OCI-LY3 (cell line): ENCODE data around the gene ABHD16A.
A peak's percentile ranks its signal among the peaks of the same experiment; 100 is the strongest.

Experiments used
- H2AFZ ChIP-seq: fragments of 200-600, 300-600 bp; shearing (Covaris generic); 2 replicates; pipeline ENCODE4 v1.6.0; 2014; ENCODE audit warnings: antibody characterized with exemption, low read depth, low read length
- H3K27ac ChIP-seq: fragments of 200-600, 300-600 bp; sonication (generic); 2 replicates; pipeline ENCODE4 v1.5.1; 2014; ENCODE audit warnings: mild to moderate bottlenecking, low read length, moderate library complexity, mixed read lengths
- H3K27me3 ChIP-seq: fragments of 200-600, 300-600 bp; sonication (generic); 2 replicates; pipeline ENCODE4 v1.6.1; 2014; ENCODE audit warnings: low read depth, low read length, mixed read lengths
- H3K36me3 ChIP-seq: fragments of 200-600, 300-600 bp; sonication (generic); replicated peaks from 2 replicates; pipeline ENCODE3; 2014; ENCODE audit warnings: low read depth, low read length, mixed read lengths
- H3K4me1 ChIP-seq: fragments of 300-600, 200-600 bp; sonication (generic); 2 replicates; pipeline ENCODE4 v1.6.1; 2014; ENCODE audit warnings: low read length, mixed read lengths
- H3K4me2 ChIP-seq: fragments of 200-600, 300-600 bp; sonication (generic); 2 replicates; pipeline ENCODE4 v1.6.1; 2014; ENCODE audit warnings: low read length, mixed read lengths
- H3K4me3 ChIP-seq: fragments of 300-600, 200-600 bp; sonication (generic); 2 replicates; pipeline ENCODE4 v1.5.1; 2014; ENCODE audit warnings: antibody characterized with exemption, mild to moderate bottlenecking, low read length, moderate library complexity
- H3K79me2 ChIP-seq: fragments of 300-600, 200-600 bp; shearing (Covaris generic); 2 replicates; pipeline ENCODE4 v1.6.1; 2014; ENCODE audit warnings: mild to moderate bottlenecking, low read length, mixed read lengths
- H3K9ac ChIP-seq: fragments of 300-600, 200-600 bp; shearing (Covaris generic); 2 replicates; pipeline ENCODE4 v1.6.0; 2014; ENCODE audit warnings: mild to moderate bottlenecking, low read length, moderate library complexity
- H3K9me3 ChIP-seq: fragments of 200-600, 300-600 bp; shearing (Covaris generic); 2 replicates; pipeline ENCODE4 v1.6.1; 2014; ENCODE audit warnings: low read length, mixed read lengths; ENCODE audit not compliant: insufficient read depth
- H4K20me1 ChIP-seq: fragments of 200-600, 300-600 bp; sonication (generic); 2 replicates; pipeline ENCODE4 v1.6.1; 2016; ENCODE audit warnings: low read length, mixed read lengths; ENCODE audit not compliant: insufficient read depth
- CTCF ChIP-seq: fragments of 200-600, 300-600 bp; sonication (generic); IDR thresholded peaks from 2 replicates; pipeline ENCODE4 v1.5.1; 2014; ENCODE audit warnings: antibody characterized with exemption, low read length, low read depth
- EZH2phosphoT487 ChIP-seq: fragments of 200-600 bp; shearing (Covaris generic); IDR thresholded peaks from 2 replicates; pipeline ENCODE4 v1.6.1; 2018; ENCODE audit warnings: antibody characterized with exemption, mixed run types, low read depth

The ABHD16A gene

GRCh38 chr6:31691078-31691463 is 12.1 kb downstream of the ABHD16A start:
- peaks cover 2% of the 10 kb centered on the region for H3K36me3 ChIP-seq
- H4K20me1 ChIP-seq: no peaks in the 10 kb centered on the region
- no peak overlapping the region for H3K27ac ChIP-seq
- H3K79me2 ChIP-seq: no peaks in the 10 kb centered on the region
- H3K4me2 ChIP-seq: no peak overlapping the region
- H3K9me3 ChIP-seq: no peaks in the 10 kb centered on the region
- no peak overlapping the region for H3K9ac ChIP-seq
- peaks cover 5% of the 10 kb centered on the region; the same call in 1 of the 2 replicates for H3K4me1 ChIP-seq
- no peak overlapping the region for H3K4me3 ChIP-seq
- H2AFZ ChIP-seq: no peak overlapping the region
- TF ChIP-seq EZH2phosphoT487: no peak
- no peak for TF ChIP-seq CTCF
- no peaks in the 10 kb centered on the region for H3K27me3 ChIP-seq

GRCh38 chr6:31690231-31691077 is 12.7 kb downstream of the ABHD16A start:
- peaks cover 2% of the 10 kb centered on the region for H3K36me3 ChIP-seq
- H3K4me3 ChIP-seq: no peak overlapping the region
- no peak overlapping the region for H3K27ac ChIP-seq
- no peak overlapping the region for H3K9ac ChIP-seq
- H3K4me1 ChIP-seq: peaks cover 5% of the 10 kb centered on the region; the same call in 1 of the 2 replicates
- H3K79me2 ChIP-seq: no peaks in the 10 kb centered on the region
- TF ChIP-seq EZH2phosphoT487 (no peak), CTCF (no peak)
- no peak overlapping the region for H2AFZ ChIP-seq
- no peaks in the 10 kb centered on the region for H3K27me3 ChIP-seq
- H4K20me1 ChIP-seq: no peaks in the 10 kb centered on the region
- H3K4me2 ChIP-seq: no peak overlapping the region
- no peaks in the 10 kb centered on the region for H3K9me3 ChIP-seq

GRCh38 chr6:31689249-31690110 is 13.6 kb downstream of the ABHD16A start:
- Histone ChIP-seq H4K20me1 (no peaks in the 10 kb centered on the region), H3K27me3 (no peaks in the 10 kb centered on the region), H3K4me1 (peaks cover 5% of the 10 kb centered on the region; the same call in 1 of the 2 replicates), H3K9ac (no peak overlapping the region), H3K4me3 (no peak overlapping the region), H3K4me2 (no peak overlapping the region), H2AFZ (no peak overlapping the region), H3K9me3 (no peaks in the 10 kb centered on the region), H3K27ac (no peak overlapping the region), H3K79me2 (no peaks in the 10 kb centered on the region), H3K36me3 (peaks cover 2% of the 10 kb centered on the region)
- TF ChIP-seq EZH2phosphoT487 (no peak), CTCF (peak; percentile 25; the same call in 1 of the 2 replicates)
